GM10248 (cell line): ENCODE measurements around the gene TFB1M.

Experiments used
- CTCF ChIA-PET: fragments of 300-600 bp; sonication (Branson Sonifier 250); formaldehyde crosslinking; extraction: SDS; loops from one replicate; lab custom pipeline; 2021; ENCODE audit warnings: antibody characterized with exemption; lab: Yijun Ruan, JAX
- POLR2A ChIA-PET: fragments of 350-650 bp; sonication (Branson Sonifier 250); formaldehyde crosslinking; extraction: SDS; loops from one replicate; lab custom pipeline; 2020; ENCODE audit warnings: antibody characterized with exemption; lab: Yijun Ruan, JAX
- DNase-seq: peaks from one replicate; pipeline ENCODE4 v3.0.0; 2012; ENCODE audit errors: extremely low spot score
- TF ChIP-seq, protein P1 (sequence below): IDR thresholded peaks from 2 replicates; pipeline ENCODE4 v1.5.1; 2012; ENCODE audit warnings: mild to moderate bottlenecking, low read depth; ENCODE audit errors: extremely low read depth, missing control alignments, control extremely low read depth

Gene TFB1M

DNA sequence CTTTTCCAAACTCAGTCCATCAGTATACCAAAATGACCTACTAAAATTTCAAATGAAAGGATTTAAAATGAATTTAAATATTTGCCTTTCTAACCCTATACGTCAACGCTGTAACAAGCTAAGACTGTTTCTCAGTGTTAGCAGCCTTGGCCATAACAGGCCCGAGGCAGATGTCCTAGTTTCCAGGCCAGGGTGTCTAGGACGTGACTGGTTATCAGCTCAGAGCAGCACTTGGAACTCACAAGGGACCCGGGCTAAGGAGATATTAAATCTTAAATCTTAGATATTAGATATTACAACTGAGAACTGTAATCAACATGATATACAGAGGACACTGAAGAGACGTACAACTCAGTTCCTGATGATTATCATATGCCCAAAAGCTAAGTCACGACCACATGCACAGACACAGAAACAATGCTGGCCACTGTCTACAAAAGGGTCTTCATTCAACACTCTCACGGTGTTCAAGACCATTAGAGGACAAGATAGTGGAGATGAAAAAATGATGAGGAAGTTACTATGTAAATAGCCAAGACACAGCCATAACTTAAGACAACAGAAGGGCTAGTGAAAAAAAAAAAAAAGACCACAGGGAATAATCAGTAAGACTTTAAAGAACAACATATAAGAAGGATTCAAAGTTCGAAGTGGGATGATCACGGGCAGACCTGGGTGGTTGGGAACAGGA lies 50.8 kb downstream of the TFB1M start, which contains the start of gene CLDN20:
Gene CLDN20, plus strand, starts transcription at position 641 of the 691 bp plus-strand sequence. CDS start 11,707 bp downstream, outside the sequence.
- ChIA-PET POLR2A (no interaction called here), CTCF (interaction anchor here (1.1 to 2.8 kb wide), 3 partner anchors 8 to 18 kb away, joined by 3 to 8 read pairs (median 3); no protein-coding TSS in a partner anchor)
- no peak for DNase-seq
- TF ChIP-seq, protein P1, sequence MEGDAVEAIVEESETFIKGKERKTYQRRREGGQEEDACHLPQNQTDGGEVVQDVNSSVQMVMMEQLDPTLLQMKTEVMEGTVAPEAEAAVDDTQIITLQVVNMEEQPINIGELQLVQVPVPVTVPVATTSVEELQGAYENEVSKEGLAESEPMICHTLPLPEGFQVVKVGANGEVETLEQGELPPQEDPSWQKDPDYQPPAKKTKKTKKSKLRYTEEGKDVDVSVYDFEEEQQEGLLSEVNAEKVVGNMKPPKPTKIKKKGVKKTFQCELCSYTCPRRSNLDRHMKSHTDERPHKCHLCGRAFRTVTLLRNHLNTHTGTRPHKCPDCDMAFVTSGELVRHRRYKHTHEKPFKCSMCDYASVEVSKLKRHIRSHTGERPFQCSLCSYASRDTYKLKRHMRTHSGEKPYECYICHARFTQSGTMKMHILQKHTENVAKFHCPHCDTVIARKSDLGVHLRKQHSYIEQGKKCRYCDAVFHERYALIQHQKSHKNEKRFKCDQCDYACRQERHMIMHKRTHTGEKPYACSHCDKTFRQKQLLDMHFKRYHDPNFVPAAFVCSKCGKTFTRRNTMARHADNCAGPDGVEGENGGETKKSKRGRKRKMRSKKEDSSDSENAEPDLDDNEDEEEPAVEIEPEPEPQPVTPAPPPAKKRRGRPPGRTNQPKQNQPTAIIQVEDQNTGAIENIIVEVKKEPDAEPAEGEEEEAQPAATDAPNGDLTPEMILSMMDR, result no peak

DNA sequence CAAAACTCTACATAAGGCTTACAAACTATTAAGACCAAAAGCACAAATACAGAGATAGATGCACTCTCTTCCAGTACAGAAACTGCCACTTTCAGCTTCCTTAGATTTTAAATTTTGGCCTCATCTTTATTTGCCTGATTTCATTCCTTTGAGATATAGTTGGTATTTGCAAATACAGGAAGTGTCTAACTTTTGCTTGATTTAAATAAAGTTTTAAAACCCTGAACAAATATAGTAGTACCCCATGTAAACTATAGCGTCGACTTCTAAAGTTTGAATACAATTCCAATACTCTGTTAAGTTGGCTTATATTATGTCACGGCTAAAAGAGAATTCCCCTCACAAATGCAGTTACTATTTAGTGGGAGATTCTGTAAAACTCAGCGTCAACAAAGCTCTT lies 51.6 kb downstream of the TFB1M start:
- TF ChIP-seq, protein P1, result no peak
- POLR2A ChIA-PET, result no interaction called here

DNA sequence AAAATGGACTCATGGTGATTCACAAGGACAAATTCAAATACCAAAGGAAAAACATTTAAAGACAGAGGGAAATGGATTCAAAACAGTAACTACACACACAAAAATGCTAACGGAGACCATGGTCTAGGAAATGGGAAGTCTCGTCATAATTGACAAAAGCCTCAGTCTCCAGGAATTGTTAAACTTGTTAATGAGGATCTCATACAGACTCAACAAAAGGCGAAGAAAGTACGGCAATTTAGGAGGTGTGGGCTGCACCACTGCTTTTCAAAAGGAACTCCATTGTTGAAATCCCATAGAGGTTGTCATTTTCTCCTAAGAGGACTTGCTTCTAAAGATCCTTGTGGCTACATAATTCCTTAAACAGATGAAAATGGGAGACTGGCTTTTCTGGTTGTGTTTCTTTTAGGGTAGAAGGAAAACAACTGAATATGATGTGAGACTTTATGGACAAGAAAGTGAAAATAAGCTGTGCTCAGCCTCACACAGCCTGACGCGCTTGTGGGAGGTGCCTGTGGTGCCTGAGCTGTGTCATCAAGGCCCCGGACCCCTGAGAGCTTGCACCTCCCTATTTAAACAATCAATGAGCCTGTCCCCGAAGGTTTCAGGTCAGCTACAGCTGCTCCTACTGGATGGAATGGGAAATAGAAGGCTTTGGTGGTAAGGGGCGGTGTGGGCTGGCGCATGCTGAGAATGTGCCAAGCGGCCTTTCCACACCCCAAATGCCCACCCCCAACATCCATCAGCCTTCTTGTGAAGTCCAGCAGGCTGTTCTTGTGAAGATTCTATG lies 53.0 kb downstream of the TFB1M start:
- TF ChIP-seq, protein P1, result no peak
- CTCF ChIA-PET, result interaction anchor here (1.6 to 2.8 kb wide), 3 partner anchors 8 to 13 kb away, joined by 4 to 8 read pairs (median 7); no protein-coding TSS in a partner anchor
- DNase-seq, result no peak
- POLR2A ChIA-PET, result interaction anchor here (0.6 kb wide), 1 partner anchor 167 kb away, joined by 3 read pairs; no protein-coding TSS in a partner anchor

More for the DNA sequence above, 51.6 kb downstream of the TFB1M start:
- CTCF ChIA-PET, result interaction anchor here (1.1 to 2.8 kb wide), 2 partner anchors 9 to 15 kb away, joined by 3 to 8 read pairs; no protein-coding TSS in a partner anchor
- no peak for DNase-seq

DNA sequence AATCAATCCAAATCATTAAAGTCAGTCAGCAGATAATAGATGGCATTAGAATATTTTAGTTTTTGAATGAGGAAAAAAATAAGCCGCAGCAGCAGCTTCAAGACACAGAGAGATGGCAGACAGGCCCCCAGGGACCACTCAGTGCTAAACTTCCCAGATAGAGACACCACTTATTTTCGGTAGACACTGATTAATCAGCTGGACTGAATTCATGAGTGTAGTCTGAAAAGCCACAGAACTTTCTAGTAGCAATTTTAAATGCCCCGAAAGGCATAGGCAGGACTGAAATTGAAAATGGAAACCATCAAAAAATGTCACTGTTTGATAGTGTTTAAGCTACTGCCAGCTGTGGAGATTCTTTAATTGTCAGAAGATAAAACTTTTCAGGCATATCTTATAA lies 53.6 kb downstream of the TFB1M start:
- CTCF ChIA-PET, result interaction anchor here (1.2 to 2.8 kb wide), 4 partner anchors 8 to 425 kb away, joined by 3 to 8 read pairs (median 6); no protein-coding TSS in a partner anchor
- TF ChIP-seq, protein P1, result no peak
- DNase-seq, result no peak
- POLR2A ChIA-PET, result no interaction called here

DNA sequence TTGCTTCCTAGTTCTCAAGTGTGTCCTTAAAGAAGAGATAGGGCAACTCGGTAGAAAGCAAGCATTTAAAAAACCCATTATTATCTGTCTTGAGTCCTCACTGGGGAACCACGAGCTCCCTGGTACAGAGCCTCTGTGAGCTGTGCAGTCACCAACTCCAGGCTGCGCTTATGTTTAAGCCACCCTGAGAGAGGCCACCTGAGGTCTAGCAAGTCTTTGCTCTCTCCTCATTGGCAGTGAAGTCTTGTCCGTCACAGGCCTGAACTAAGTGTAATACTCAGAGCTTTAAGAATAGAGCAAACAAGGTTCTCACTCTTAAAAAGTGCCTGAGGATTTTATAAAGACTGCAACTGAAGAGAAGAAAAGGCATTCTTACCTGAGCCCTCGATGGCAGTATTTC lies 54.4 kb downstream of the TFB1M start:
- no peak for DNase-seq
- TF ChIP-seq, protein P1, result no peak
- ChIA-PET POLR2A (interaction anchor here (1.3 kb wide), 1 partner anchor 525 kb away, joined by 3 read pairs; no protein-coding TSS in a partner anchor), CTCF (interaction anchor here (1.2 to 3.2 kb wide), 5 partner anchors 9 to 424 kb away, joined by 3 to 16 read pairs (median 4); no protein-coding TSS in a partner anchor)

DNA sequence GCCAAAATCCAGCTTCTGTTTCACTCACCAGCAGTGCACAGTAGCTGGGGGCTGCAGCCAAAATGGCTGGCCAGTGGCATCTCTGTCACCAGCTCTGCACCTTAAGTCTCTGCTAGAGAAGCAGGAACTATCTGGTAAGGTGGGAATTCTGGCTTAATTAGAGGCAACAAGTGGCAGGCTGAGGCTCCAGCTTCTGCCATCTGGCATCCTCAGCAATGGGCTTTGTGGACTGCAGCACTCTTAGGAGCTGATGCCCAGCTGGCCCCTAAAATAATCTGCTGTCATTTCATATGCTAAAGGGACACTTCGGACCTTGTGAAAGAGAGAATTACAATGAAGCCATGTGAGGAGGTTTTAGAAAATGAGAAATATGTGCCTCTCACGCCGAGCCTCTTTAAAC lies 55.1 kb downstream of the TFB1M start:
- TF ChIP-seq, protein P1, result no peak
- no peak for DNase-seq
- POLR2A ChIA-PET, result interaction anchor here (1.3 kb wide), 1 partner anchor 524 kb away, joined by 3 read pairs; no protein-coding TSS in a partner anchor
- CTCF ChIA-PET, result interaction anchor here (1.4 to 3.4 kb wide), 8 partner anchors 9 to 82 kb away, joined by 3 to 16 read pairs (median 8); no protein-coding TSS in a partner anchor
